Testis (tissue), 3 donors: ENCODE data around the gene HSD17B4. TPM values are rescaled to one million over a fixed set of nuclear protein-coding genes. Genes with fewer than 3 reads are reported as not detected.
"Not testable (repeated sequence)": the region's sequence is repeated elsewhere in the genome, so short reads cannot be mapped to it uniquely, and the experiment has no call there.

Experiments used
- DNase-seq: peaks from one replicate; pipeline ENCODE4 v3.0.0-alpha.2; 2019
- H3K27ac ChIP-seq, 2 donors: fragments of 200-600 bp; sonication (generic); one replicate each; pipeline ENCODE4 v1.5.1; 2019
- H3K27me3 ChIP-seq: fragments of 200-600 bp; sonication (generic); one replicate; pipeline ENCODE4 v1.5.1; 2019
- H3K36me3 ChIP-seq: fragments of 200-600 bp; sonication (generic); one replicate; pipeline ENCODE4 v1.5.1; 2017; ENCODE audit warnings: low read depth; ENCODE audit errors: missing control alignments
- H3K4me1 ChIP-seq: fragments of 200-600 bp; sonication (generic); one replicate; pipeline ENCODE4 v1.5.1; 2019
- H3K4me3 ChIP-seq, 2 donors: fragments of 200-600 bp; sonication (generic); one replicate each; pipeline ENCODE4 v1.5.1; 2017 to 2019
- H3K9me3 ChIP-seq: fragments of 200-600 bp; sonication (generic); one replicate; pipeline ENCODE4 v1.5.1; 2017
- POLR2A ChIP-seq: fragments of 450-650 bp; IDR thresholded peaks from one replicate; pipeline ENCODE4 v1.6.1; 2017; ENCODE audit warnings: antibody characterized with exemption, mild to moderate bottlenecking, moderate library complexity
- WGBS, 2 donors: methylation state at CpG; one replicate each; pipeline ENCODE4 v1.1.5; 2018; 5-methylcytosine and 5-hydroxymethylcytosine counted together
- intact Hi-C: fragments of 100-400 bp; cut with DNase I; formaldehyde crosslinking; loops from one replicate; pipeline ENCODE4 v1.15.1; 2023; ENCODE audit warnings: low total_unique reads
- polyA plus RNA-seq: library from polyadenylated mRNA; stranded (reverse); fragments of 350-450 nt; fragmentation: Illumina TruSeq; extraction: RNeasy Lipid Tissue Mini Kit (QIAGEN cat#74804); gene quantifications from one replicate; pipeline ENCODE4 v1.2.3, GENCODE V29; 2014; ENCODE audit warnings: low read depth, low replicate concordance; ENCODE audit not compliant: insufficient read depth
- total RNA-seq, 2 donors: library from RNA; depleted of rRNA; stranded (reverse); fragments of >200 nt; gene quantifications; one replicate each; pipeline ENCODE4 v1.2.3, GENCODE V29; 2016
- TF ChIP-seq, protein P1 (sequence below), 3 experiments: fragments of 450-650 bp in 2 of 3; fragments of 200-600 bp in 1 of 3; sonication (generic) in 1 of 3; IDR thresholded peaks; one replicate each; pipeline ENCODE4 v1.5.1; 2016 to 2019; ENCODE audit warnings: antibody characterized with exemption in 3 of 3, mild to moderate bottlenecking in 2 of 3, moderate library complexity in 1 of 3

The HSD17B4 gene
- total and polyA plus RNA-seq, 3 donors from 2014 or later, result 66.1 to 78.4 (median 69.1) TPM

DNA sequence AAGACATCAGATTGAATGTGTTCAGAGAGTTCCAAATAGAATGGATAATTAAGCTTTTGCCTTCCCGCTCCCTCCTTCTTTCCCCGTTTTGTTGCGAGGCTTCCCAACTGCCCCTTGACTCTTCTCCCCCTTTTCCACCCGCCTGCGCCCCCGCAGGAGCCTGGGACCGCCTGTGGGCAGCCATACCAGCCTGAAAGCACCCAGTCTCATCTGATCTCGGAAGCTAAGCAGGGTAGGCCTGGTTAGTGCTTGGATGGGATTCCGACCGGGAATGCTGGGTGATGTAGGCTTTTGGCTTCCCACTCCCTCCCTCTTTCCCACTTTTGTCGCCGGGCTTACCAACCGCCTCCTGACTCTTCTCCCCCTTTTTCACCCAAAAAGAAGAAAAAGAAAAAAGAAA, 6.8 kb upstream of the HSD17B4 start:
- no peaks in the 10 kb centered on the region for H3K36me3 ChIP-seq

DNA sequence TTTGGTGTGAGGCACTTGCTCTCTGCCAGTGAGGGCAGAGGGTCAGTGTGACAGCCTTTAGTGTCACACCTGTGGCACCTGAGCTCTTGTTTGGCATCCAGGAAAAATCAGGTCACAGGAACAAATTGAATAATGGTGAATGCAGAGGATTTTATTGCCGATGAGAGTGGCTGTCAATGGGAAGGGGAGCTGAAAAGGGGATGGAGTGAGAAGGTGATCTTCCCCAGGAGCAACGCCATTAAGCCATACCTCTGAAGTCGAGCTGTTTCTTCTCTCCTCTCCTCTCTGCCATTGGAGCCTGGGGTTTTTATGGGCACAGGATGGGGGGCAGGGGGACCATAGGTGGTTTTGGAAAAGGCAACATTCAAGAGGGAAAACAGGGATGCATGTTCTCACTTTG, 2.4 kb upstream of the HSD17B4 start:
- TF ChIP-seq POLR2A, result no peak
- TF ChIP-seq, protein P1, sequence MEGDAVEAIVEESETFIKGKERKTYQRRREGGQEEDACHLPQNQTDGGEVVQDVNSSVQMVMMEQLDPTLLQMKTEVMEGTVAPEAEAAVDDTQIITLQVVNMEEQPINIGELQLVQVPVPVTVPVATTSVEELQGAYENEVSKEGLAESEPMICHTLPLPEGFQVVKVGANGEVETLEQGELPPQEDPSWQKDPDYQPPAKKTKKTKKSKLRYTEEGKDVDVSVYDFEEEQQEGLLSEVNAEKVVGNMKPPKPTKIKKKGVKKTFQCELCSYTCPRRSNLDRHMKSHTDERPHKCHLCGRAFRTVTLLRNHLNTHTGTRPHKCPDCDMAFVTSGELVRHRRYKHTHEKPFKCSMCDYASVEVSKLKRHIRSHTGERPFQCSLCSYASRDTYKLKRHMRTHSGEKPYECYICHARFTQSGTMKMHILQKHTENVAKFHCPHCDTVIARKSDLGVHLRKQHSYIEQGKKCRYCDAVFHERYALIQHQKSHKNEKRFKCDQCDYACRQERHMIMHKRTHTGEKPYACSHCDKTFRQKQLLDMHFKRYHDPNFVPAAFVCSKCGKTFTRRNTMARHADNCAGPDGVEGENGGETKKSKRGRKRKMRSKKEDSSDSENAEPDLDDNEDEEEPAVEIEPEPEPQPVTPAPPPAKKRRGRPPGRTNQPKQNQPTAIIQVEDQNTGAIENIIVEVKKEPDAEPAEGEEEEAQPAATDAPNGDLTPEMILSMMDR (IDR thresholded peaks at IDR 0.05), result no peak
- H3K36me3 ChIP-seq, result no peaks in the 10 kb centered on the region
- intact Hi-C loops, result no loop called here
- H3K4me1 ChIP-seq, result no peaks in the 10 kb centered on the region
- no peak for DNase-seq
- no peaks in the 10 kb centered on the region for H3K9me3 ChIP-seq
- H3K27me3 ChIP-seq, result no peaks in the 10 kb centered on the region
- H3K27ac ChIP-seq, result no peak overlapping the region
- 83 to 97% methylated on average over 3 of the region's 3 CpGs for WGBS, 2 donors
- H3K4me3 ChIP-seq, result no peak overlapping the region

More for the DNA sequence above, 6.8 kb upstream of the HSD17B4 start:
- no peaks in the 10 kb centered on the region for H3K27me3 ChIP-seq
- intact Hi-C loops, result no loop called here
- no peaks in the 10 kb centered on the region for H3K9me3 ChIP-seq
- DNase-seq, result no peak
- H3K27ac ChIP-seq, result no peak overlapping the region
- H3K4me1 ChIP-seq, result no peaks in the 10 kb centered on the region
- TF ChIP-seq, protein P1 (IDR thresholded peaks at IDR 0.05), result no peak
- TF ChIP-seq POLR2A, result no peak
- WGBS, 2 donors, result 66 to 73% methylated on average over 13 of the region's 13 CpGs
- no peak overlapping the region for H3K4me3 ChIP-seq

DNA sequence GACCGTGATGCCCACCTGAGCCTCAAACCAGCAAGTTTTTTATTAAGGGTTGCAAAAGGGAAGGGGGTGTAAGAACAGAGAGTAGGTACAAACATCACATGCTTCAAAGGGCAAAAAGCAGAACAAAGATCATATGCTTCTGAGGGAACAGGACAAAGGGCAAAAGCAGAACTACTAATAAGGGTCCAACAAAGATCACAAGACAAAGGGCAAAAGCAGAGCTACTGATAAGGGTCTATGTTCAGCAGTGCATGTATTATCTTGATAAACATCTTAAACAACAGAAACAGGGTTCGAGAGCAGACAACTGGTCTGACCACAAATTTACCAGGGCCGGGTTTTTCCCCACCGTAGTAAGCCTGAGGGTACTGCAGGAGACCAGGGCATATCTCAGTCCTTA, 1.7 kb upstream of the HSD17B4 start:
- H3K36me3 ChIP-seq, intact Hi-C loops, H3K27ac ChIP-seq, DNase-seq, H3K4me1 ChIP-seq, H3K27me3 ChIP-seq, H3K9me3 ChIP-seq, H3K4me3 ChIP-seq: not testable (repeated sequence)
- 90 to 97% methylated on average over 4 of the region's 4 CpGs for WGBS, 2 donors

DNA sequence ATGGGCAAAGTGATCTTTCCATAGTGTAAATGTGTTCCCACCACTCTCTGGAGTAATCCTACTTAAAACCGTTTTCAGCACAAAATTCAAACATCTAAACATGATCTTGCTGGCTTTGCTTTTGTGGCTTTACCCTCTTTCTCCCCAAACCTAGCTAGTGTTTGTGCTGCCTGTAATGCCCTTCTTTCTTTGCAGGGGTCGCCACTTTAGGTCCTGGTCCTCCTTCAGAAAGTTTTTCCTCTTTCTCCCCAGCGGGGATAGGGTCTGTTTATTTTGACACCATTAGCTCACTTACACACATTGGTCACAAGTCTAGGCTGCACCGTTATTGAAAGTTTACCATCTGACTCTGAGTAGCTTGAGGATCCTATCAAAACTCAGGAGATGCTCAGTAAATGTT, 736 bp upstream of the HSD17B4 start:
- Histone ChIP-seq H3K4me3 (no peak overlapping the region), H3K4me1 (no peaks in the 10 kb centered on the region), H3K36me3 (no peaks in the 10 kb centered on the region), H3K27me3 (no peaks in the 10 kb centered on the region), H3K9me3 (no peaks in the 10 kb centered on the region), H3K27ac (no peak overlapping the region)
- TF ChIP-seq, protein P1 (IDR thresholded peaks at IDR 0.05), result no peak
- no peak for TF ChIP-seq POLR2A
- DNase-seq, result no peak
- intact Hi-C loops, result no loop called here
- WGBS, 2 donors, result 83 to 84% methylated on average over 4 of the region's 4 CpGs

DNA sequence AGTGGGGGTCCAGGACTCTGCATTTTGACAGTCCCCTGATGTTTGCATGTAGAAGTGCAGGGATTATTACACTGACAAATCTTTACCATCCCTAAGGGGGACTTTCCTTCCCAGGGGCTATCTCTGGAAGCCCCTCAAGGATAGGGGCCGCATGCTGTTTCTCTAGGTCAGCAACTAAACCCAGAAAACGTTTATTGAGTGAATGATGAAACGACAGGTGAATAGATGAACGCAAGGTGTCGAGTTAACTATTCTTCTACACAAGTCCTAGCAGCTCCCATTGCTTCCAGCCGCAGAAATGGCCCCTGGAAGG, 281 bp upstream of the HSD17B4 start:
- 5 to 22% methylated on average over 5 to 6 of the region's 6 CpGs for WGBS, 2 donors
- no peaks in the 10 kb centered on the region for H3K4me1 ChIP-seq
- no peaks in the 10 kb centered on the region for H3K9me3 ChIP-seq
- DNase-seq, result no peak
- no peak for TF ChIP-seq POLR2A
- TF ChIP-seq, protein P1 (IDR thresholded peaks at IDR 0.05), result no peak
- H3K27me3 ChIP-seq, result no peaks in the 10 kb centered on the region
- H3K27ac ChIP-seq, result peak overlapping the region; percentile 75 to 83
- H3K4me3 ChIP-seq, result peak overlapping the region; percentile 66 to 71
- intact Hi-C loops, result no loop called here
- no peaks in the 10 kb centered on the region for H3K36me3 ChIP-seq
